Psoas muscle (tissue), 8 donors: ENCODE results near the gene SORBS1. TPM values are rescaled to one million over a fixed set of nuclear protein-coding genes. Genes with fewer than 3 reads are reported as not detected.

Experiments
- ATAC-seq, 4 donors: fragments of 200-7000 bp; cut with Tn5 transposase; one replicate each; pipeline ENCODE4 v1.9.1; 2020; ENCODE audit warnings: moderate library complexity in 3 of 4, mild to moderate bottlenecking in 2 of 4
- DNase-seq, 2 donors: peaks; one replicate each; pipeline ENCODE4 v3.0.0-alpha.2; 2020
- H3K27ac ChIP-seq: fragments of 200-600 bp; one replicate; pipeline ENCODE4 v1.8.0; 2022
- H3K27me3 ChIP-seq, 3 donors: fragments of 200-600 bp in 1 of 3; one replicate each; pipeline versions ENCODE4 v1.6.1 to v1.8.0; 2013 to 2022; ENCODE audit warnings: low read length in 2 of 3, mild to moderate bottlenecking in 2 of 3, moderate library complexity in 1 of 3; ENCODE audit not compliant: insufficient read depth in 3 of 3
- H3K36me3 ChIP-seq, 2 donors: fragments of 200-600 bp in 1 of 2; one replicate each; pipeline versions ENCODE4 v1.6.1 to v1.8.0; 2013 to 2022; ENCODE audit warnings: low read depth in 1 of 2, mild to moderate bottlenecking in 1 of 2, moderate library complexity in 1 of 2; ENCODE audit not compliant: insufficient read depth in 1 of 2
- H3K4me1 ChIP-seq: fragments of 200-600 bp; one replicate; pipeline ENCODE4 v1.8.0; 2022
- H3K4me3 ChIP-seq: fragments of 200-600 bp; one replicate; pipeline ENCODE4 v1.8.0; 2022; ENCODE audit warnings: mild to moderate bottlenecking
- H3K9me3 ChIP-seq: fragments of 200-600 bp; one replicate; pipeline ENCODE4 v1.8.0; 2022
- CTCF ChIP-seq: fragments of 200-600 bp; IDR thresholded peaks from one replicate; pipeline ENCODE4 v1.8.0; 2022; ENCODE audit warnings: antibody characterized with exemption
- WGBS, 3 donors: extraction: QIAGEN DNeasy Blood & Tissue Kit; methylation state at CpG; one replicate each; pipeline versions ENCODE4 v1.1.6 to v1.1.7; 2013; 5-methylcytosine and 5-hydroxymethylcytosine counted together
- intact Hi-C, 2 donors: fragments of 100-400 bp; cut with DNase I; formaldehyde crosslinking; loops; one replicate each; pipeline versions ENCODE4 v1.11.0 to v1.14.2; 2022
- polyA plus RNA-seq, 3 donors: library from polyadenylated mRNA; stranded (reverse); fragments of 200-250 nt; gene quantifications; one replicate each; pipeline ENCODE4 v1.2.3, GENCODE V29; 2013
- total RNA-seq, 4 donors: library from RNA; stranded (reverse); fragmentation: NEBNext Ultra II Directional in 2 of 4; extraction: Animal tissue kit (Norgen Biotek cat#: 25700) in 2 of 4; gene quantifications; one replicate each; pipeline versions ENCODE4 v1.2.1 to v1.2.4, GENCODE V29; 2021 to 2023
- donor health status: healthy with polysubstance abuse.
- donor health status: DM: no; HTN: no; CAD: no; lungs with moderate emphysema.
- donor health status: Bipolar disorder and iron deficiency.
- donor health status: healthy.
- donor health status: DM: yes; HTN: yes; CAD: no.
- donor health status: DM: no; HTN: no; CAD: no.
- donor health status: DM: no; HTN: no; CAD: no.
- donor health status: DM: yes; HTN: yes; CAD: no.

SORBS1 gene
- total and polyA plus RNA-seq, 7 donors, result 17.3 to 306 (median 145) TPM

DNA sequence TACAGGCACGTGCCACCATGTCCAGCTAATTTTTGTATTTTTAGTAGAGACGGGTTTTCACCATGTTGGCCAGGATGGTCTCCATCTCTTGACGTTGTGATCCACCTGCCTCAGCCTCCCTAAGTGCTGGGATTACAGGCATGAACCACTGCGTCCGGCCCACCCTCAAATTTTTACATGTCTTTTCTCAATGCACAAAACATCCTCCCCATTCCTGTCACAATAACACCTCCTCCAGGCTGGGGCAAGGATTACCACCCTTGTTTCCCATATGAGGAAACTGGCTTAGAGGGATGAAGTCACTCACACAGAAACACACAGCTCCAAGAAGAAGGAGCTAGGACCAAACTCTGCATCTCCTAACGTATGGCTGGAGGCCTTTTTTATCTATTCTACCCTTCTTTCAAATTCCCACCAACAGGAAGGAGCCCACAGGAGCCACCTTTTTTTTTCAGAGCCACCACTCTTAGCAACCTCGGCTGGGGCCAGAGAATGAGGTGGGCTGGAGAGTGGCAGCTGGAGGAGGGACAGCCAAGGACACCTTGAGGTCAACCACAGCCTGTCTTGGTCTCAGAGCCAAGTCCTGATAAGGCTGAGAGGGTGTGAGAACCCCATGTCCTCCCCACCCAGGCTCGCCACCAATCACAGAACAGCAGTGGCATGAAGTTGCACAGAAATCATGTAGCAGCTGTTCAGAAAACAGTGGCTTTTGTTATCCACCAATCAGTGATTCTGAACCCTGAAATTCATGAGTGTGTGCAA lies 157.3 kb downstream of the SORBS1 start:
- Histone ChIP-seq H3K36me3 (peaks cover 3 to 67% of the 10 kb centered on the region in 2 donors), H3K27ac (peak overlapping the region; percentile 90)

GRCh38 chr10:95401704-95402469 lies 159.3 kb downstream of the SORBS1 start:
- no peak for TF ChIP-seq CTCF
- intact Hi-C loops, result no loop called here
- Histone ChIP-seq H3K4me1 (peaks cover 26% of the 10 kb centered on the region), H3K27me3 (no peaks in the 10 kb centered on the region), H3K9me3 (no peaks in the 10 kb centered on the region), H3K36me3 (peaks cover 3 to 83% of the 10 kb centered on the region in 2 donors), H3K27ac (peak overlapping the region; percentile 21), H3K4me3 (no peak overlapping the region)
- WGBS, 3 donors, result 44 to 72% (median 69%) methylated on average over 1 of the region's 1 CpG
- ATAC-seq (no peak), DNase-seq (no peak)

More for the DNA sequence above, 157.3 kb downstream of the SORBS1 start:
- intact Hi-C loops, result no loop called here
- ATAC-seq (peak in 1 of 4 donors; percentile 9), DNase-seq (no peak)
- H3K4me3 ChIP-seq, result no peak overlapping the region
- peaks cover 38% of the 10 kb centered on the region for H3K4me1 ChIP-seq
- H3K27me3 ChIP-seq, result no peaks in the 10 kb centered on the region
- no peak for TF ChIP-seq CTCF
- 79 to 85% (median 85%) methylated on average over 8 of the region's 8 CpGs for WGBS, 3 donors
- H3K9me3 ChIP-seq, result no peaks in the 10 kb centered on the region

DNA sequence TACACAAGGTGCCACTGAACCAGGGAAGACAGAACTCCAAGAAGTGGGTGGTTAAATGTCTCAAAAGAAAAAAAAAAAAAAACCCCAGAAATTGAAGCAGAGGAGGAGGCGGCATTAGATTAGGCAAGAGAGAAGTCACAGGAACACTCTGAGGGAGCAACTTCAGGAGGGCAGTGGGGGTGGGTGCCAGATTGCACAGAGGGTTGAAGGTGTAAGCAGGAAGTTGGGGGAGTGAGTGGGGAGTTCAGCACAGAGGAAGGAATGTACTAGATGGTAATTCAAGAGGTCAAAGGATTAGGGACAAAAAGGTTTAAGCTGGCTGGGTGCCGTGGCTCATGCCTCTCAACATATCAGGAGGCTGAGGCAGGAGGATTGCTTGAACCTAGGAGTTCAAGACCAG lies 160.4 kb downstream of the SORBS1 start:
- WGBS, 3 donors, result 60 to 85% (median 62%) methylated on average over 2 of the region's 2 CpGs
- H3K27me3 ChIP-seq, result no peaks in the 10 kb centered on the region
- H3K27ac ChIP-seq, result peak overlapping the region; percentile 9
- H3K4me3 ChIP-seq, result no peak overlapping the region
- TF ChIP-seq CTCF, result no peak
- H3K4me1 ChIP-seq, result peaks cover 18% of the 10 kb centered on the region
- peaks cover 3 to 90% of the 10 kb centered on the region in 2 donors for H3K36me3 ChIP-seq
- no peaks in the 10 kb centered on the region for H3K9me3 ChIP-seq
- DNase-seq (no peak), ATAC-seq (peak in 2 of 4 donors; percentile 17 to 26)
- intact Hi-C loops, result no loop called here

GRCh38 chr10:95399183-95399582 lies 162.0 kb downstream of the SORBS1 start:
- H3K4me1 ChIP-seq, result peaks cover 18% of the 10 kb centered on the region
- H3K36me3 ChIP-seq, result peaks cover 0 to 91% of the 10 kb centered on the region in 2 donors
- H3K27ac ChIP-seq, result peak overlapping the region; percentile 36

More at GRCh38 chr10:95399183-95399582, 162.0 kb downstream of the SORBS1 start:
- no peak for DNase-seq
- Histone ChIP-seq H3K4me3 (no peak overlapping the region), H3K9me3 (no peaks in the 10 kb centered on the region), H3K27me3 (no peaks in the 10 kb centered on the region)
- no peak for ATAC-seq
- intact Hi-C loops, result no loop called here
- no peak for TF ChIP-seq CTCF
- WGBS, 3 donors, result 57 to 72% (median 65%) methylated on average over 5 of the region's 5 CpGs
